Large intestine (tissue), 3 donors: ENCODE data around the gene ADAM19. TPM values are rescaled to one million over a fixed set of nuclear protein-coding genes. Genes with fewer than 3 reads are reported as not detected.
A peak's percentile ranks its signal among the peaks of the same experiment; 100 is the strongest.

ENCODE experiments used
- DNase-seq, 2 donors: peaks; one replicate each; pipeline versions ENCODE4 v3.0.0 to v3.0.0-alpha.2; 2013
- H3K27ac ChIP-seq: one replicate; pipeline ENCODE4 v1.5.1; 2013; ENCODE audit warnings: low read length
- H3K27me3 ChIP-seq: 2 replicates; pipeline ENCODE4 v1.6.1; 2013; ENCODE audit warnings: low read length; ENCODE audit not compliant: control insufficient read depth, insufficient read depth
- H3K36me3 ChIP-seq: 2 replicates; pipeline ENCODE4 v1.6.1; 2013; ENCODE audit warnings: low read length; ENCODE audit not compliant: control insufficient read depth, insufficient read depth
- H3K4me1 ChIP-seq: one replicate; pipeline ENCODE4 v1.6.1; 2013; ENCODE audit warnings: low read length; ENCODE audit not compliant: control insufficient read depth, insufficient read depth
- H3K4me3 ChIP-seq: one replicate; pipeline ENCODE4 v1.5.1; 2013; ENCODE audit warnings: low read length
- H3K9me3 ChIP-seq: one replicate; pipeline ENCODE4 v1.6.1; 2013; ENCODE audit warnings: mild to moderate bottlenecking, low read depth, low read length, moderate library complexity; ENCODE audit not compliant: control insufficient read depth
- WGBS: methylation state at CpG from one replicate; pipeline ENCODE4 v1.1.5; 2013; ENCODE audit warnings: low lambda C conversion rate; ENCODE audit not compliant: insufficient coverage; 5-methylcytosine and 5-hydroxymethylcytosine counted together
- polyA plus RNA-seq: library from polyadenylated mRNA; unstranded; fragments of 120-200 nt; gene quantifications from one replicate; pipeline ENCODE4 v1.2.1, GENCODE V29; 2013

The ADAM19 gene
- polyA plus RNA-seq, 1 donor, result 13.6 TPM

DNA sequence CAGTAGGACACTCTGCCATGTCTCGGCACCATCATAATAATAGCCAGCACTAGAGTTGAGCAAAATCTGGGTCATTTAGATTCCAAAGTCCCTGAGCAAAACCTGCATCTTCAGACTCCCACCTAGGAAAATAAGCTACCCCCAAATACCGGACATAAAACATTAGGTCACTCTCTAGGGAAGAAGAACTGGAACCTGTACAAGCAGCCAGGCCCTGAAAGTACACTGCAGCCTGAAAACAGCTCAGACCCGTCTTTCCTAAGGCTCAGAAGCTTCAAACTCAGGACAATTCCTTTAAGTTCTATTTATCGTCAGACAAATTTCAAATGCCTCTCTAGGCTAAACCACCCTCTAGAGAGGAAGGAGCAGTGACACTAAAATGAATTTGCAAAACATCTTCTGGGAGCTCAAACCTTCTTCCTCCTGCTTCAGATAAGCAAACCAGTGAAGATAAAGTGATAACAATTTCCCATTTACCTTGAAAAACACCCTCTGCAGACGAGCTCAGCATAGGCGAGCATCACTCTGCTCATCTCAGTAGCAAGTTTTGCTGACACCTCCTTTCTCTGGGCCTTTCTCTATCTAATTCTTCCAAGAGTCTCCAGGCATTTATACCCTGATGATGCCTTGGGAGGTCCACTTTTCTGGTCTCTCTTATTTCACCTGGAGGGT is 34.0 kb downstream of the ADAM19 start:
- no peak overlapping the region for H3K4me3 ChIP-seq
- no peaks in the 10 kb centered on the region for H3K9me3 ChIP-seq
- no peaks in the 10 kb centered on the region for H3K4me1 ChIP-seq
- H3K27me3 ChIP-seq, result no peaks in the 10 kb centered on the region
- peaks cover 3% of the 10 kb centered on the region for H3K36me3 ChIP-seq
- H3K27ac ChIP-seq, result peak overlapping the region; percentile 20
- no peak for DNase-seq
- WGBS, result 40% methylated on average over 1 of the region's 6 CpGs

DNA sequence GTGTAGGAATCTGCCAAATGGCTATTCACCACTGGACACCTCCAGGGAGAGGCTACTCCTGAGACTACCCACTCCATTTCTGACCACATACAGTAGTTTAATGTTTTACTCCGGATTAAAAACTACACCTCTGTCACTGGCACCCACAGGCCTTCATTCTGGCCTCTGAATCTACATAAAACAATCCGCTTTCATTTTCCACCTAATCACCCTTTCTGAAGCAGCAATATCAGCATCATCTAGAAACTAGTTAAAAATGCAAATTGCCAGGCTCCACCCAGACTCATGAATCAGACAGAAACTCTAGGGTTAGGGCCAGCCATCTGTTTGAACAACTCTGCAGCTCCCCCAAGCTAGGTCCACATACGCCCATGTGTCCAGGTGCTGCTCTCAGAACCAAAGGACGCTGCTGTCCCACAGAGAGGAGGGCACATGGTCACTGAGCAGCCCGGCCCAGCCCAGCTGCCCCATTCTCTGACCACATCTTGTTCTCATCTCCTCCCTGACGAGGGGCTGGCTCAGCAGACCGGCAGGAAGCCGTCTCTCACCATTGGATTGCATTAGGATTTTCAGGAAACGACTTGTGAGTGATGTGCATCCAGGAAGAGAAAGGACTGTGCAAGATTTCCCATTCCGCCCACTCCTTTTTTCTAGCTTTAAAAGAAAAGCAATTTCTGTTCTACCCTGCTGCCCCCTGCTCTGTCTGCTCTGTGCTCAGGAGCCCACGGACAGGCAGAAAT is 34.7 kb downstream of the ADAM19 start:
- Histone ChIP-seq H3K27ac (peak overlapping the region; percentile 28), H3K27me3 (no peaks in the 10 kb centered on the region), H3K9me3 (no peaks in the 10 kb centered on the region), H3K4me1 (no peaks in the 10 kb centered on the region), H3K4me3 (no peak overlapping the region), H3K36me3 (peaks cover 6% of the 10 kb centered on the region)
- WGBS, result 80% methylated on average over 1 of the region's 11 CpGs
- DNase-seq, result no peak

DNA sequence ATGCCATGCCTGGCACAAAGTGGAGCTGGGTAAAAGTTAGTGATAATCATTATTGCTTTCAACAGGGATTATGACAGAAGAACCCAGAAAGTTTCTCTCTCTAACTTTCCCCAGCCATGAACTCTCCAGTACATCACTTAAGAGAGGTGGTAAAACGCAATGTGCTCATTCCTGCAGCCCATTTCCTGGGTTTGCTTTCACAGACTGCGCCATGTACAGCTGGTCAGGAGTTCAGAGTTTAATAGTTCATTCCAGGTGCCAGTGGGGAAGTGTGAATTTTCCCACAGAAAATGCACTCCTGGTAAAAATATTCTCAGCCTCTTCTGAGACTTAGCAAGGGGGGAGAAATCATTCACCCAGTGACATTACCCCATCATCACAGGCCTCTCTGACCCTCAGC is 35.5 kb downstream of the ADAM19 start:
- H3K9me3 ChIP-seq, result no peaks in the 10 kb centered on the region
- no peaks in the 10 kb centered on the region for H3K4me1 ChIP-seq
- no CpG with 5 or more reads among the region's 2 CpGs for WGBS
- no peaks in the 10 kb centered on the region for H3K27me3 ChIP-seq
- DNase-seq, result no peak
- peaks cover 6% of the 10 kb centered on the region for H3K36me3 ChIP-seq
- no peak overlapping the region for H3K27ac ChIP-seq
- H3K4me3 ChIP-seq, result no peak overlapping the region

DNA sequence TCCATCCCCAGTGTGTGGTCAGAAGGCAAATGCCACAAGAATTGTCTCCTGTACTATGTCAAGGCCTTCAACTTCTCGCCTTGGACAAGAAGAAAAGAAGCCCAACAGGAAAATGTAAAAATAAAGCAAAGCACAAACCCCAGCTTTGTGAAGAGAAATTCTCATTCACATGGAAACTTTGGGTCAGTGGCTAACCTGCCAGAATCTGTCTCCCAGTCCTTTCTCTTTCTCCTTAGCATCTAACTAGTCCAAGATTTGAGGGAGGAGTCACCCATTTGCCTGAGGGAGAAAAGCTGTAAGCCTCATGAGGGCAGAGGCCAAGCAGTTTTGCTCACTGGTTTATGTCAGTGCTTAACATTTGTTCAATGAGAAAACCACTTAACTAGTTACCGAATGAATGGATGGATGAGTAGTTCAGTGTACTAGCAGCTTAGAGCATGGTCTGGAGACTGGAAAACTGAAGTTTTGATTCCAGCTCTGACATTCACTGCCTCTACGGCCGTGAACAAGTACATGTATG is 36.0 kb downstream of the ADAM19 start:
- Histone ChIP-seq H3K9me3 (no peaks in the 10 kb centered on the region), H3K27me3 (no peaks in the 10 kb centered on the region), H3K4me3 (no peak overlapping the region), H3K4me1 (no peaks in the 10 kb centered on the region), H3K27ac (no peak overlapping the region), H3K36me3 (peaks cover 6% of the 10 kb centered on the region)
- WGBS, result no CpG with 5 or more reads among the region's 4 CpGs
- no peak for DNase-seq

DNA sequence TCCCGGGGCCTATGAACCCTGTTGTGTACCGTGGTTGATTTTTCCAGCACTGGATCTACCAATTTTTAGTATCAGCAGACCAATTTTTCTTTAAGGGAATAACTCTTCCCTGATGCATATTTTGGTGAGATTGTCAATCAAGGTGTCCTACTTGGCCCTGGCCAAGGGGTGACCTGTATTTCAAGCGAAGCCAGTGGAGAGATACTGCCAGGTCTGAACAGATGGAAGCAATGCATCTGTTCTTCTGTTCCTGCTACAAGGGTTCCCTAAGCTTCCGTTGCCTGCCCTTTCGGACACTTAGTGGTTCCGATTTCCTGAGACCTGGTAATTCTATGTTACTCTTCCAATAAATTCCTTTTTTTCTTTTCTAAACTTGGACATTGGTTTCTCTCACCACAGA is 37.3 kb downstream of the ADAM19 start:
- Histone ChIP-seq H3K4me3 (no peak overlapping the region), H3K27ac (no peak overlapping the region), H3K4me1 (no peaks in the 10 kb centered on the region), H3K27me3 (no peaks in the 10 kb centered on the region), H3K36me3 (peaks cover 8% of the 10 kb centered on the region), H3K9me3 (no peaks in the 10 kb centered on the region)
- no CpG with 5 or more reads among the region's 6 CpGs for WGBS
- no peak for DNase-seq

DNA sequence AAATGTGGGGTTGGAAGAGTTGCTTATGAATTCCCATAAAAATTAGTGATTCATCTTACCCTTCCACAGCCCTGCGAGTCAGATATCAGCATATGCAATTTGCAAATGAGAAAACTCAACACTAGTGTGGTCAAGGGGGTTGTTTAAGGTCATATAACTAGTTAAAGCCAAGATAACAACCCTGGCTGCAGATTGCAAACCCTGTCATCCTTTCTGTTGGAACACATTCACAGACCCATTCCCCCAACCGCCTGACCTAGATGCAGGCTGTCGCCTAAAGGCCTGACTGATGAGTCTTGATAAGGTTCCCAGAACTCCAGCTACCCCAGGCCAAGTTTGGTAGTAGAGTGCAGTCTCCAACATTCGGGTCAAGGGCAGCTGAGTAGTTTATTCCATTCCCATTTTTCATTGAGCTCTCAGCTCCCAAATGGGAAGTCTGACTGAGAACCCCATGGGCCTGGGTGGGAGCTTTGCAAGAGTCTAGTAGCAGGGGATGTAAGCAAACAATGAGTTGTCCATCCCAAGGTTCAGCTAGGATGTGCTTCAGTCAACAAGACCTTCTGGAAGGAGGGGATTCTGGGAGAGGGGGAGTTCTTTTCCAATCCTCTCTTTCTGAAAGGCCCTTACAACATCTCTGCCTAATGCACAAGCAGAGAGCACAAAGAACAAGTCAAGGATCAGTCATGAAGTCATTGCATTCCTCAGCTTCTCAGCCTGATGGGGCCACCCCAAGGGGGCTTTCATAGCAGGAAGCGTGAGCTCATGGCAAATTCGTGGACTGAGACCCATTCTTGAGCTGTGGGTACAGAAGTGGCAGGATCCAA is 40.3 kb downstream of the ADAM19 start:
- no peaks in the 10 kb centered on the region for H3K27me3 ChIP-seq
- no peaks in the 10 kb centered on the region for H3K4me1 ChIP-seq
- H3K27ac ChIP-seq, result no peak overlapping the region
- peaks cover 14% of the 10 kb centered on the region for H3K36me3 ChIP-seq
- H3K4me3 ChIP-seq, result no peak overlapping the region
- no CpG with 5 or more reads among the region's 6 CpGs for WGBS
- no peaks in the 10 kb centered on the region for H3K9me3 ChIP-seq
- peak in 1 of 2 donors; percentile 18 for DNase-seq

DNA sequence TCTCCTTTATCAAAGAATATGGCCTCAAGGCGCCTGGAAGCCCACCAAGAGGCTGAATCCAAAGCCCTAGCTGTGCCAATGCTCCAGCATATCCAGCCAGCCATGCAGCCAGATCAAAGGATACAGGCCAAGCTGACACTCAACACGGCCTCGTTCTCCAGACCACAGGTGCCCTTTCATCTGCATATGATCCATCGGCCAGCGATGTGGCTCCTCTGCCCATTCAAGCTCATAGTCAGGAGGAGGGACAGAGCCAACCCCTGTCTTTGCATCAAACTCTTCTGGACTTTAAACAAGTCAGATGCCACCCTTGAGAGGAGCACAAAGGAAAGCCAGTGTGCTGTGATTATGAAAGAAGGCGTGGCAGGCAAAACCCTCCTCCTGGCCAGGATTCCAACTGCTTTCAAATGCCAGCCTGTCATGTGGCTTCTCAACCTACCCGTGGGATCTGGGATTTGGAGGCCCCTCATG is 42.5 kb downstream of the ADAM19 start:
- Histone ChIP-seq H3K27ac (no peak overlapping the region), H3K36me3 (peaks cover 14% of the 10 kb centered on the region), H3K4me1 (no peaks in the 10 kb centered on the region), H3K9me3 (no peaks in the 10 kb centered on the region), H3K4me3 (no peak overlapping the region), H3K27me3 (no peaks in the 10 kb centered on the region)
- peak; percentile 52 to 67 for DNase-seq
- WGBS, result no CpG with 5 or more reads among the region's 7 CpGs

DNA sequence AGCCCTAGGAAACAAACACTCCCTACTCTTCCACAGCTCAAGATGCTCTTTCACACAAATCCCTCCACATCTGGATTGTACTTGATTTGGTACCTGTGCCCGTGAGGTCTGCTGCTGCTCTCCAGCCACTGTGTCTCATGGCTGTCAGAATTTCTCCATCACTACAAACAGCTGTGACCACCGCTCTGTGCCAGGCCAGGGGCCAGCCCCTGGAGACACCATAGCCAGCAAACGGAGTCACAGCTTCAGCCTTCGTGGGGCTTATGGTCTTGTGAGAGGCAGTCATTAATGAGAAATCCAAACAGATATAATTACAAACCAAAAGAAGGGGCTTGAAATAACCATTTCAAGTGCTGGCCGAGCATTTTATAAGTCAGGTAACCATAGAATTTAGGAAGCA is 43.6 kb downstream of the ADAM19 start:
- Histone ChIP-seq H3K36me3 (peaks cover 14% of the 10 kb centered on the region), H3K4me1 (no peaks in the 10 kb centered on the region), H3K4me3 (no peak overlapping the region), H3K27me3 (no peaks in the 10 kb centered on the region), H3K9me3 (no peaks in the 10 kb centered on the region), H3K27ac (no peak overlapping the region)
- no CpG with 5 or more reads among the region's 5 CpGs for WGBS
- no peak for DNase-seq

DNA sequence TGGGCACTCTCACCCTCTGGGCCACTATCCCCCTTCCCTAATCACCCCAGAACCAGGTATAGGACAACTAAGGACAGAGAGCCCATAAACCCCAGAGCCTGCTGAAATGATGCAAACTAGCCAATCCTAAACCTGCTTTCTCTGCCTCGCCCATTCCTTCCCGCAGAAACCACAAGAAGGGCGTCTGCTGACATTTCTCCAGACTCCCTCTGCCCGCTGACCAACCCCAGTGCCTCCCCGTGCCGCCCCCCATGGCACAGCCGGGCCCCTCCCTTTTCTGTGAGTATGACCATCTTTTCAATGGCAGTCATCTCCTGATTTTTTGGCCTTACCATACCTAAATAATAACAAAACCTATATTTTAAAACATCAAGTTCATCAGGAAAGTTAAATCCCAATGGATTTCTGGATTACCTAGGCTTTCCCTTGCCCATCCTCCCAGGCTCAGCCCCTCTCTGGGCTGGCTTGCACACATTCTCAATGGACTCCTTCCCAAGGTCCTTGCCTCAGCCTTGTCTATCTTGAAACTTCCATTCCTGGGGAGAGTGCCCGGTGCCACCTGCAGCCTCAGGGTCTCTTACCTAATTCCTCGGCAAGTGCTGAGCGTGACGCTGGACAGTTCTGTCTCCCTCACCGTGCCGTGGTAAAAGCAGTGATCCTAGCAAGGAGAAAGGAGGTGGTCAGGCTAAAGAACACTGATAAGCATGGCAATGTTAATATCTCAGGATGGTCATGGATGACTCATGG is 45.2 kb downstream of the ADAM19 start:
- no peaks in the 10 kb centered on the region for H3K4me1 ChIP-seq
- H3K36me3 ChIP-seq, result peaks cover 7% of the 10 kb centered on the region
- no peaks in the 10 kb centered on the region for H3K9me3 ChIP-seq
- H3K27me3 ChIP-seq, result no peaks in the 10 kb centered on the region
- DNase-seq, result no peak
- WGBS, result no CpG with 5 or more reads among the region's 13 CpGs
- H3K4me3 ChIP-seq, result no peak overlapping the region
- H3K27ac ChIP-seq, result no peak overlapping the region

DNA sequence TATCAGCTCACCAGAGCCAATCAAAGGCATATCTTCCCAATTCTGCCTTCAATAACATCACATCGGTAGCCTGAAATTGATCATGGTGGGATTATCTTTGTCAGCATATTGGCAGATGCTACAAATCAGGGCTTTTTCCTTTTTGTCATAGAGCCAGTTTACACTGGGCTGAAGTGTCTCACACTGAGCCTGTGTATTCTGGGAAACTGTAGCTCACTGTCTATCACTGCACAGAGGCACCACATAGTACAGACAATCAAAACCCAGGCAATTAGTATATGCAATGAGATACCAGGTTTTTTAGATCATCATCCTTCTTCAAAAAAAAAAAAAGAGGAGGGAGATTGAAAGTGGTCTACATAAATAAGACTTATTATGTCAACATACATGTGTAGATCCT is 46.6 kb downstream of the ADAM19 start:
- no CpG with 5 or more reads among the region's 1 CpG for WGBS
- Histone ChIP-seq H3K9me3 (no peaks in the 10 kb centered on the region), H3K4me3 (no peak overlapping the region), H3K36me3 (peaks cover 7% of the 10 kb centered on the region), H3K27ac (no peak overlapping the region), H3K27me3 (no peaks in the 10 kb centered on the region), H3K4me1 (no peaks in the 10 kb centered on the region)
- DNase-seq, result no peak
